ENCODE measurements around the gene FAHD2A.
"Not testable (repeated sequence)": the region's sequence is repeated elsewhere in the genome, so short reads cannot be mapped to it uniquely, and the experiment has no call there.

Gene FAHD2A

GRCh38 chr2:95402370-95403203 is at the start of gene FAHD2A:
TSS of gene FAHD2A (plus strand) at chr2:95402708. CDS start at chr2:95405559, 2,851 bp downstream.
- peak; percentile 89 for DNase-seq (ENCODE audit: low spot score)

- no peak for DNase-seq (ENCODE audit: low spot score)
These were observed 49.4 kb upstream of the FAHD2A start for GRCh38 chr2:95353055-95353575.

- no peak for DNase-seq (ENCODE audit: low spot score)
These were observed 48.7 kb upstream of the FAHD2A start for GRCh38 chr2:95353613-95354468.

GRCh38 chr2:95354469-95354901 is 48.0 kb upstream of the FAHD2A start:
- no peak for DNase-seq (ENCODE audit: low spot score)

- DNase-seq (ENCODE audit: low spot score) = no peak
These were observed 47.6 kb upstream of the FAHD2A start for GRCh38 chr2:95354925-95355324.

GRCh38 chr2:95355486-95355885 is 47.0 kb upstream of the FAHD2A start:
- DNase-seq (ENCODE audit: low spot score) = not testable (repeated sequence)

GRCh38 chr2:95356821-95357700 is 45.4 kb upstream of the FAHD2A start:
- no peak for DNase-seq (ENCODE audit: low spot score)

GRCh38 chr2:95357717-95358280 is 44.7 kb upstream of the FAHD2A start:
- no peak for DNase-seq (ENCODE audit: low spot score)

GRCh38 chr2:95359031-95359430 is 43.5 kb upstream of the FAHD2A start:
- DNase-seq (ENCODE audit: low spot score) = no peak

- no peak for DNase-seq (ENCODE audit: low spot score)
These were observed 43.0 kb upstream of the FAHD2A start for GRCh38 chr2:95359501-95359930.

- no peak for DNase-seq (ENCODE audit: low spot score)
These were observed 41.1 kb upstream of the FAHD2A start for GRCh38 chr2:95361216-95361980.

GRCh38 chr2:95362486-95362885 is 40.0 kb upstream of the FAHD2A start:
- DNase-seq (ENCODE audit: low spot score) = no peak

GRCh38 chr2:95366514-95366913 is 36.0 kb upstream of the FAHD2A start:
- no peak for DNase-seq (ENCODE audit: low spot score)

- no peak for DNase-seq (ENCODE audit: low spot score)
These were observed 30.2 kb upstream of the FAHD2A start for GRCh38 chr2:95372216-95372829.

GRCh38 chr2:95372845-95373244 is 29.7 kb upstream of the FAHD2A start:
- DNase-seq (ENCODE audit: low spot score) = no peak

- no peak for DNase-seq (ENCODE audit: low spot score)
These were observed 28.5 kb upstream of the FAHD2A start for GRCh38 chr2:95374029-95374428.

- no peak for DNase-seq (ENCODE audit: low spot score)
These were observed 28.0 kb upstream of the FAHD2A start for GRCh38 chr2:95374451-95374920.

GRCh38 chr2:95374921-95375471 is 27.5 kb upstream of the FAHD2A start:
- no peak for DNase-seq (ENCODE audit: low spot score)

GRCh38 chr2:95375532-95376150 is 26.9 kb upstream of the FAHD2A start:
- no peak for DNase-seq (ENCODE audit: low spot score)
